ENCODE measurements around the gene CCDC106. TPM values are rescaled to one million over a fixed set of nuclear protein-coding genes. Genes with fewer than 3 reads are reported as not detected.

Gene CCDC106
- total RNA-seq (2021) (21.1 to 24.8 TPM (median 24.8 TPM) in 3 replicates), Bru-seq, nascent RNA (percentile 48 among the genes with signal in this experiment)
- long read RNA-seq, experiment 1, transcript CCDC106-202 (5 exons, 2,162 nt) = minor isoform, 40 of 103 reads
- long read RNA-seq, experiment 1, transcript CCDC106-201 (6 exons, 1,546 nt) = major isoform, 41 of 103 reads
- long read RNA-seq, experiment 1, transcript CCDC106-207 (6 exons, 1,592 nt) = minor isoform, 7 of 103 reads
- long read RNA-seq, experiment 1, partial matches to known transcripts = 4 of 103 reads
- long read RNA-seq, experiment 1, other reads (novel, unspliced or antisense) = 8 of 103 reads
- long read RNA-seq, experiment 2, transcript CCDC106-201 (6 exons, 1,546 nt) = minor isoform, 9 of 40 reads
- long read RNA-seq, experiment 2, transcript CCDC106-202 (5 exons, 2,162 nt) = major isoform, 10 of 40 reads
- long read RNA-seq, experiment 2, partial matches to known transcripts = 19 of 40 reads
- long read RNA-seq, experiment 2, other reads (novel, unspliced or antisense) = 2 of 40 reads
- long read RNA-seq, experiment 3, partial matches to known transcripts = 0 of 1 reads
- long read RNA-seq, experiment 3, other reads (novel, unspliced or antisense) = 1 of 1 reads

GRCh38 chr19:55647732-55648584 is at the start of gene CCDC106:
Gene CCDC106, plus strand, starts transcription at chr19:55648212. Its CDS starts 835 bp downstream, at chr19:55649047.
- Mint-ChIP-seq H3K4me3 (peak within 1 kb of the TSS; percentile 86), H3K4me1 (peaks cover 26% of the 10 kb centered on the region), H3K27me3 (ENCODE audit: low read depth) (no peaks in the 10 kb centered on the region), H3K27ac (peak within 1 kb of the TSS; percentile 89), H3K9me3 (no peaks in the 10 kb centered on the region), H3K36me3 (peaks cover 16% of the 10 kb centered on the region)
- ATAC-seq (peak; percentile 43), DNase-seq (ENCODE audit: low spot score) (peak; percentile 85)
- ChIA-PET CTCF (interaction anchor here (0.5 to 4.6 kb wide), 14 partner anchors 13 to 507 kb away, joined by 3 to 25 read pairs (median 6); partner anchors contain the start of genes FIZ1, ZNF784 and ZNF865), POLR2A (interaction anchor here (0.6 to 2.1 kb wide), 6 partner anchors 23 to 163 kb away, joined by 3 to 6 read pairs (median 3); partner anchors contain the start of genes FIZ1 and NAT14)
- 0 out of 2 replicates have a peak, but pooled peaks have one; percentile 14 for TF ChIP-seq PREB (CRISPR knock-in tag; IDR thresholded peaks at IDR 0.05; ENCODE audit: borderline replicate concordance)
- TF ChIP-seq GRHL2 (CRISPR knock-in tag; IDR thresholded peaks at IDR 0.05; ENCODE audit: insufficient replicate concordance, severe bottlenecking) = no peak
- TF ChIP-seq E2F4 (CRISPR knock-in tag; IDR thresholded peaks at IDR 0.05; ENCODE audit: borderline replicate concordance, low read depth) = no peak
- TF ChIP-seq ZNF423 (CRISPR knock-in tag; IDR thresholded peaks at IDR 0.05) = peak; percentile 39; the same call in 1 of the 2 replicates
- no peak for TF ChIP-seq GTF2I (CRISPR knock-in tag; conservative IDR thresholded peaks at IDR 0.05)
- no peak; the same call in 1 of the 2 replicates for TF ChIP-seq ZNF317 (CRISPR knock-in tag; IDR thresholded peaks at IDR 0.05; ENCODE audit: borderline replicate concordance, low read depth)
- no peak for TF ChIP-seq ZNF263 (CRISPR knock-in tag; IDR thresholded peaks at IDR 0.05; ENCODE audit: low read depth)
- TF ChIP-seq MXD4 (CRISPR knock-in tag; IDR thresholded peaks at IDR 0.05; ENCODE audit: borderline replicate concordance) = no peak
- no peak for TF ChIP-seq NR1H2 (CRISPR knock-in tag; IDR thresholded peaks at IDR 0.05)
- TF ChIP-seq ARID4B (CRISPR knock-in tag; IDR thresholded peaks at IDR 0.05; ENCODE audit: borderline replicate concordance) = 0 out of 2 replicates have a peak, but pooled peaks have one; percentile 42
- TF ChIP-seq TEAD1 (CRISPR knock-in tag; IDR thresholded peaks at IDR 0.05) = no peak
- TF ChIP-seq GABPB1 (CRISPR knock-in tag; IDR thresholded peaks at IDR 0.05) = no peak
- no peak for TF ChIP-seq TP53 (CRISPR knock-in tag; IDR thresholded peaks at IDR 0.05)
- TF ChIP-seq ATF6 (CRISPR knock-in tag; IDR thresholded peaks at IDR 0.05) = no peak
- TF ChIP-seq SMAD3 (CRISPR knock-in tag; IDR thresholded peaks at IDR 0.05; ENCODE audit: borderline replicate concordance) = no peak
- peak; percentile 80 for TF ChIP-seq ETV6 (CRISPR knock-in tag; IDR thresholded peaks at IDR 0.05)
- TF ChIP-seq CREB1 (CRISPR knock-in tag; IDR thresholded peaks at IDR 0.05) = no peak
- TF ChIP-seq FOXJ3 (CRISPR knock-in tag; IDR thresholded peaks at IDR 0.05; ENCODE audit: borderline replicate concordance) = no peak
- no peak for TF ChIP-seq ZNF512 (CRISPR knock-in tag; IDR thresholded peaks at IDR 0.05; ENCODE audit: borderline replicate concordance)

Measured in WTC11 (cell line).